Peyer's patch (tissue), 4 donors: ENCODE measurements around the gene DYTN. TPM values are rescaled to one million over a fixed set of nuclear protein-coding genes. Genes with fewer than 3 reads are reported as not detected.

ENCODE experiments used
- DNase-seq, 3 donors: peaks; one replicate each; pipeline ENCODE4 v3.0.0-alpha.2; 2017 to 2019
- H3K27ac ChIP-seq, 4 donors: fragments of 200-600 bp; sonication (generic); one replicate each; pipeline ENCODE4 v1.5.1; 2016 to 2019
- H3K27me3 ChIP-seq, 2 donors: fragments of 200-600 bp; sonication (generic); one replicate each; pipeline ENCODE4 v1.5.1; 2019
- H3K36me3 ChIP-seq, 3 donors: fragments of 200-600 bp; sonication (generic); one replicate each; pipeline ENCODE4 v1.5.1; 2016 to 2019
- H3K4me1 ChIP-seq, 4 donors: fragments of 200-600 bp; sonication (generic); one replicate each; pipeline ENCODE4 v1.5.1; 2016 to 2019
- H3K4me3 ChIP-seq, 4 donors: fragments of 200-600 bp; sonication (generic); 1 replicate in 3 of 4; 2 replicates in 1 of 4; pipeline ENCODE4 v1.5.1; 2016 to 2019; ENCODE audit warnings: mild to moderate bottlenecking in 1 of 4
- H3K9me3 ChIP-seq, 4 donors: fragments of 200-600 bp; sonication (generic); one replicate each; pipeline ENCODE4 v1.5.1; 2016 to 2019; ENCODE audit warnings: mild to moderate bottlenecking in 1 of 4
- CTCF ChIP-seq, 6 experiments: fragments of 450-650 bp in 4 of 6; fragments of 200-600 bp in 2 of 6; sonication (generic) in 1 of 6; IDR thresholded peaks; one replicate each; pipeline ENCODE4 v1.5.1; 2017 to 2019; ENCODE audit warnings: antibody characterized with exemption in 6 of 6, mild to moderate bottlenecking in 3 of 6, moderate library complexity in 1 of 6
- POLR2A ChIP-seq, 2 donors: fragments of 450-650 bp; IDR thresholded peaks; one replicate each; pipeline ENCODE4 v1.5.1; 2017; ENCODE audit warnings: antibody characterized with exemption in 2 of 2, mild to moderate bottlenecking in 2 of 2, moderate library complexity in 2 of 2
- total RNA-seq, 4 donors: library from RNA; depleted of rRNA; stranded (reverse); fragments of >200 nt; gene quantifications; one replicate each; pipeline ENCODE4 v1.1.0, GENCODE V29; 2016

The DYTN gene
- total RNA-seq, 4 donors from 2014 or later = not detected

- TF ChIP-seq CTCF (IDR thresholded peaks at IDR 0.05) (no peak), POLR2A (IDR thresholded peaks at IDR 0.05) (no peak)
- H3K27ac ChIP-seq = no peak overlapping the region
These were observed 38.6 kb upstream of the DYTN start for GRCh38 chr2:206756816-206757215.

GRCh38 chr2:206740800-206741199 is 22.6 kb upstream of the DYTN start:
- Histone ChIP-seq H3K4me1 (no peaks in the 10 kb centered on the region), H3K4me3 (no peak overlapping the region), H3K27me3 (no peaks in the 10 kb centered on the region), H3K36me3 (no peaks in the 10 kb centered on the region), H3K27ac (no peak overlapping the region), H3K9me3 (no peaks in the 10 kb centered on the region)
- no peak for DNase-seq
- no peak for TF ChIP-seq CTCF (IDR thresholded peaks at IDR 0.05)
- TF ChIP-seq POLR2A (IDR thresholded peaks at IDR 0.05) = no peak

More at GRCh38 chr2:206756816-206757215, 38.6 kb upstream of the DYTN start:
- no peak overlapping the region for H3K4me3 ChIP-seq
- no peaks in the 10 kb centered on the region for H3K36me3 ChIP-seq
- no peak for DNase-seq
- H3K27me3 ChIP-seq = no peaks in the 10 kb centered on the region
- H3K9me3 ChIP-seq = no peaks in the 10 kb centered on the region
- H3K4me1 ChIP-seq = no peaks in the 10 kb centered on the region

- Histone ChIP-seq H3K36me3 (no peaks in the 10 kb centered on the region), H3K4me1 (no peaks in the 10 kb centered on the region), H3K27me3 (no peaks in the 10 kb centered on the region), H3K27ac (no peak overlapping the region), H3K4me3 (no peak overlapping the region), H3K9me3 (no peaks in the 10 kb centered on the region)
- no peak for TF ChIP-seq CTCF (IDR thresholded peaks at IDR 0.05)
- TF ChIP-seq POLR2A (IDR thresholded peaks at IDR 0.05) = no peak
- DNase-seq = no peak
These were observed 21.1 kb upstream of the DYTN start for GRCh38 chr2:206739271-206739670.

GRCh38 chr2:206736935-206737334 is 18.7 kb upstream of the DYTN start:
- Histone ChIP-seq H3K27me3 (no peaks in the 10 kb centered on the region), H3K4me1 (no peaks in the 10 kb centered on the region), H3K9me3 (no peaks in the 10 kb centered on the region), H3K4me3 (no peak overlapping the region), H3K36me3 (no peaks in the 10 kb centered on the region), H3K27ac (no peak overlapping the region)
- no peak for TF ChIP-seq CTCF (IDR thresholded peaks at IDR 0.05)
- no peak for TF ChIP-seq POLR2A (IDR thresholded peaks at IDR 0.05)
- no peak for DNase-seq

- DNase-seq = no peak
- Histone ChIP-seq H3K4me1 (no peaks in the 10 kb centered on the region), H3K36me3 (no peaks in the 10 kb centered on the region), H3K27ac (no peak overlapping the region), H3K9me3 (no peaks in the 10 kb centered on the region), H3K27me3 (no peaks in the 10 kb centered on the region), H3K4me3 (no peak overlapping the region)
- TF ChIP-seq CTCF (IDR thresholded peaks at IDR 0.05) = no peak
- no peak for TF ChIP-seq POLR2A (IDR thresholded peaks at IDR 0.05)
These were observed 15.1 kb upstream of the DYTN start for GRCh38 chr2:206733341-206733740.
